Hepatocyte (in vitro differentiated cells): ENCODE results near the gene LRRC3. TPM values are rescaled to one million over a fixed set of nuclear protein-coding genes. Genes with fewer than 3 reads are reported as not detected.

Experiments
- DNase-seq: peaks from one replicate; pipeline ENCODE4 v3.0.0-alpha.2; 2016; ENCODE audit warnings: low spot score
- H2AFZ ChIP-seq: fragments of 200-600 bp; sonication (generic); 2 replicates; pipeline ENCODE4 v1.6.0; 2016; ENCODE audit warnings: antibody characterized with exemption, mild to moderate bottlenecking
- H3K27ac ChIP-seq: fragments of 200-600 bp; sonication (generic); 2 replicates; pipeline ENCODE4 v1.5.1; 2016; ENCODE audit warnings: mild to moderate bottlenecking
- H3K27me3 ChIP-seq: fragments of 200-600 bp; sonication (generic); 2 replicates; pipeline ENCODE4 v1.6.1; 2016
- H3K36me3 ChIP-seq: fragments of 200-600 bp; sonication (generic); replicated peaks from 2 replicates; pipeline ENCODE4 v1.5.1; 2016; ENCODE audit warnings: low read depth; ENCODE audit not compliant: insufficient read depth
- H3K4me1 ChIP-seq: fragments of 200-600 bp; sonication (generic); 2 replicates; pipeline ENCODE4 v1.5.1; 2016; ENCODE audit warnings: mild to moderate bottlenecking, moderate library complexity; ENCODE audit not compliant: insufficient read depth
- H3K4me2 ChIP-seq: fragments of 200-600 bp; sonication (generic); 2 replicates; pipeline ENCODE4 v1.6.0; 2016
- H3K4me3 ChIP-seq: fragments of 200-600 bp; sonication (generic); 2 replicates; pipeline ENCODE4 v1.5.1; 2016; ENCODE audit warnings: mild to moderate bottlenecking
- H3K79me2 ChIP-seq: fragments of 200-600 bp; sonication (generic); 2 replicates; pipeline ENCODE4 v1.6.0; 2017; ENCODE audit warnings: mild to moderate bottlenecking
- H3K9me2 ChIP-seq: fragments of 200-600 bp; sonication (generic); replicated peaks from 2 replicates; pipeline ENCODE4 v1.6.0; 2017; ENCODE audit warnings: mild to moderate bottlenecking; ENCODE audit not compliant: insufficient read depth
- H3K9me3 ChIP-seq: fragments of 200-600 bp; sonication (generic); 2 replicates; pipeline ENCODE4 v1.5.1; 2016; ENCODE audit warnings: low read depth, mild to moderate bottlenecking
- H4K20me1 ChIP-seq: fragments of 200-600 bp; sonication (generic); 2 replicates; pipeline ENCODE4 v1.6.0; 2016; ENCODE audit warnings: mild to moderate bottlenecking; ENCODE audit not compliant: insufficient read depth, poor library complexity, severe bottlenecking
- EZH2 ChIP-seq: fragments of 200-600 bp; sonication (generic); IDR thresholded peaks from 2 replicates; pipeline ENCODE4 v1.6.1; 2016; ENCODE audit warnings: antibody characterized with exemption, mild to moderate bottlenecking, borderline replicate concordance
- EZH2phosphoT487 ChIP-seq: fragments of 200-600 bp; sonication (generic); IDR thresholded peaks from one replicate; pipeline ENCODE4 v1.6.1; 2018; ENCODE audit warnings: antibody characterized with exemption, mild to moderate bottlenecking, low read depth, moderate library complexity; ENCODE audit not compliant: unreplicated experiment, severe bottlenecking
- WGBS: methylation state at CpG from one replicate; pipeline ENCODE4 v1.1.6; 2016; ENCODE audit warnings: low lambda C conversion rate; ENCODE audit errors: missing lambda C conversion rate; 5-methylcytosine and 5-hydroxymethylcytosine counted together
- polyA plus RNA-seq: library from polyadenylated mRNA; unstranded; fragments of >200 nt; fragmentation: Nextera tagmentation; extraction: Ambion mirVana; gene quantifications from 2 replicates; pipeline ENCODE4 v1.2.1, GENCODE V29; 2016
- total RNA-seq: library from RNA; depleted of rRNA; stranded (reverse); fragments of >200 nt; gene quantifications from 2 replicates; pipeline ENCODE4 v1.2.3, GENCODE V29; 2014
- TF ChIP-seq, protein P1 (sequence below): fragments of 200-600 bp; sonication (generic); IDR thresholded peaks from 2 replicates; pipeline ENCODE4 v1.5.1; 2016; ENCODE audit warnings: antibody characterized with exemption, mild to moderate bottlenecking; ENCODE audit not compliant: poor library complexity

Gene LRRC3
- total and polyA plus RNA-seq, 2 experiments from 2014 or later, result 7.2 to 7.3 TPM

- no peaks in the 10 kb centered on the region for H3K9me3 ChIP-seq
- H3K4me3 ChIP-seq, result no peak overlapping the region
- H3K9me2 ChIP-seq, result no peaks in the 10 kb centered on the region
- H3K27ac ChIP-seq, result no peak overlapping the region
- H3K36me3 ChIP-seq, result no peaks in the 10 kb centered on the region
- no peak for TF ChIP-seq EZH2phosphoT487
- H2AFZ ChIP-seq, result no peak overlapping the region
- H3K4me1 ChIP-seq, result no peaks in the 10 kb centered on the region
- no peak for DNase-seq
- no peaks in the 10 kb centered on the region for H3K27me3 ChIP-seq
- H4K20me1 ChIP-seq, result no peaks in the 10 kb centered on the region
- no peak overlapping the region for H3K4me2 ChIP-seq
- H3K79me2 ChIP-seq, result no peaks in the 10 kb centered on the region
- WGBS, result 83% methylated on average over 27 of the region's 28 CpGs
These were observed 5.6 kb upstream of the LRRC3 start for GRCh38 chr21:44449473-44450363.

- Histone ChIP-seq H3K9me2 (no peaks in the 10 kb centered on the region), H3K27me3 (no peaks in the 10 kb centered on the region), H3K36me3 (no peaks in the 10 kb centered on the region), H3K79me2 (no peaks in the 10 kb centered on the region), H3K4me3 (no peak overlapping the region), H3K4me2 (no peak overlapping the region), H3K4me1 (no peaks in the 10 kb centered on the region), H4K20me1 (no peaks in the 10 kb centered on the region), H3K27ac (no peak overlapping the region), H2AFZ (no peak overlapping the region), H3K9me3 (no peaks in the 10 kb centered on the region)
- no peak for TF ChIP-seq EZH2
- DNase-seq, result no peak
- 87% methylated on average over 11 of the region's 14 CpGs for WGBS
These were observed 4.9 kb upstream of the LRRC3 start for GRCh38 chr21:44450402-44450801.

DNA sequence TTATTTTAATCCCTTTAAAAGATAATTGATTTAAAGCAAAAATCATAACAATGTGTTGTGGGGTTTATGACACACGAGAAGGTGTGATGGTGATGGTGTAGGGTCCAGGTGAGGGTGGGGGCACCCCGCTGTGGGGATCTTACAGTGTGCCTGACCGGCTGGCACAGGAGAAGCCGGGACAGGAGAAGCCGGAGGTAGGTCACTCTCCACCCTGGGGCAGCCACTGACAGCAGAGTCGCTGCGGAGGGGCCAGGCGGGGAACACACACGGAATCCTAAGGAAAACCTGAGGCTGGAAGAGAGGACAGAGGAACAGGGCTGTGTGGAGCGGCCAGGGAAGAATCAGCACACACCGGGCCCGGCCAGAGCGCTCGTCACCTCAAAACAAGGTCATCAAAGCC lies 4.3 kb upstream of the LRRC3 start:
- TF ChIP-seq EZH2phosphoT487, result no peak
- no peak for TF ChIP-seq EZH2
- TF ChIP-seq, protein P1, sequence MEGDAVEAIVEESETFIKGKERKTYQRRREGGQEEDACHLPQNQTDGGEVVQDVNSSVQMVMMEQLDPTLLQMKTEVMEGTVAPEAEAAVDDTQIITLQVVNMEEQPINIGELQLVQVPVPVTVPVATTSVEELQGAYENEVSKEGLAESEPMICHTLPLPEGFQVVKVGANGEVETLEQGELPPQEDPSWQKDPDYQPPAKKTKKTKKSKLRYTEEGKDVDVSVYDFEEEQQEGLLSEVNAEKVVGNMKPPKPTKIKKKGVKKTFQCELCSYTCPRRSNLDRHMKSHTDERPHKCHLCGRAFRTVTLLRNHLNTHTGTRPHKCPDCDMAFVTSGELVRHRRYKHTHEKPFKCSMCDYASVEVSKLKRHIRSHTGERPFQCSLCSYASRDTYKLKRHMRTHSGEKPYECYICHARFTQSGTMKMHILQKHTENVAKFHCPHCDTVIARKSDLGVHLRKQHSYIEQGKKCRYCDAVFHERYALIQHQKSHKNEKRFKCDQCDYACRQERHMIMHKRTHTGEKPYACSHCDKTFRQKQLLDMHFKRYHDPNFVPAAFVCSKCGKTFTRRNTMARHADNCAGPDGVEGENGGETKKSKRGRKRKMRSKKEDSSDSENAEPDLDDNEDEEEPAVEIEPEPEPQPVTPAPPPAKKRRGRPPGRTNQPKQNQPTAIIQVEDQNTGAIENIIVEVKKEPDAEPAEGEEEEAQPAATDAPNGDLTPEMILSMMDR, result no peak
- H3K27ac ChIP-seq, result no peak overlapping the region
- H3K9me2 ChIP-seq, result no peaks in the 10 kb centered on the region
- peaks cover 1% of the 10 kb centered on the region for H3K4me1 ChIP-seq
- no peak overlapping the region for H3K4me2 ChIP-seq
- no peak overlapping the region for H3K4me3 ChIP-seq
- no peaks in the 10 kb centered on the region for H3K27me3 ChIP-seq
- no peaks in the 10 kb centered on the region for H4K20me1 ChIP-seq
- H3K36me3 ChIP-seq, result no peaks in the 10 kb centered on the region
- H2AFZ ChIP-seq, result no peak overlapping the region
- 94% methylated on average over 14 of the region's 14 CpGs for WGBS
- no peaks in the 10 kb centered on the region for H3K9me3 ChIP-seq
- H3K79me2 ChIP-seq, result no peaks in the 10 kb centered on the region
- no peak for DNase-seq

GRCh38 chr21:44453120-44453519 lies 2.2 kb upstream of the LRRC3 start:
- Histone ChIP-seq H4K20me1 (no peaks in the 10 kb centered on the region), H3K36me3 (no peaks in the 10 kb centered on the region), H3K27me3 (no peaks in the 10 kb centered on the region), H2AFZ (no peak overlapping the region), H3K4me2 (no peak overlapping the region), H3K4me3 (no peak overlapping the region), H3K27ac (no peak overlapping the region), H3K4me1 (peaks cover 9% of the 10 kb centered on the region), H3K9me2 (no peaks in the 10 kb centered on the region), H3K79me2 (peaks cover 4% of the 10 kb centered on the region), H3K9me3 (no peaks in the 10 kb centered on the region)
- DNase-seq, result no peak
- no peak for TF ChIP-seq EZH2phosphoT487
- TF ChIP-seq EZH2, result no peak
- TF ChIP-seq, protein P1, result no peak
- WGBS, result 92% methylated on average over 3 of the region's 3 CpGs
